AG09309 (cell line): ENCODE data around the gene TNRC6B.

Source experiments
- DNase-seq: peaks from one replicate; pipeline ENCODE4 v3.0.0-alpha.2; 2010; ENCODE audit warnings: low read depth
- H3K4me3 ChIP-seq: 2 replicates; pipeline ENCODE4 v1.5.1; 2011; ENCODE audit warnings: mild to moderate bottlenecking, low read depth, low read length, moderate library complexity; ENCODE audit not compliant: control insufficient read depth
- TF ChIP-seq, protein P1 (sequence below): IDR thresholded peaks from 2 replicates; pipeline ENCODE4 v1.5.1; 2011; ENCODE audit warnings: mild to moderate bottlenecking, low read depth, low read length, inconsistent platforms; ENCODE audit not compliant: insufficient read depth, control insufficient read depth; ENCODE audit errors: missing control alignments

Gene TNRC6B, protein sequence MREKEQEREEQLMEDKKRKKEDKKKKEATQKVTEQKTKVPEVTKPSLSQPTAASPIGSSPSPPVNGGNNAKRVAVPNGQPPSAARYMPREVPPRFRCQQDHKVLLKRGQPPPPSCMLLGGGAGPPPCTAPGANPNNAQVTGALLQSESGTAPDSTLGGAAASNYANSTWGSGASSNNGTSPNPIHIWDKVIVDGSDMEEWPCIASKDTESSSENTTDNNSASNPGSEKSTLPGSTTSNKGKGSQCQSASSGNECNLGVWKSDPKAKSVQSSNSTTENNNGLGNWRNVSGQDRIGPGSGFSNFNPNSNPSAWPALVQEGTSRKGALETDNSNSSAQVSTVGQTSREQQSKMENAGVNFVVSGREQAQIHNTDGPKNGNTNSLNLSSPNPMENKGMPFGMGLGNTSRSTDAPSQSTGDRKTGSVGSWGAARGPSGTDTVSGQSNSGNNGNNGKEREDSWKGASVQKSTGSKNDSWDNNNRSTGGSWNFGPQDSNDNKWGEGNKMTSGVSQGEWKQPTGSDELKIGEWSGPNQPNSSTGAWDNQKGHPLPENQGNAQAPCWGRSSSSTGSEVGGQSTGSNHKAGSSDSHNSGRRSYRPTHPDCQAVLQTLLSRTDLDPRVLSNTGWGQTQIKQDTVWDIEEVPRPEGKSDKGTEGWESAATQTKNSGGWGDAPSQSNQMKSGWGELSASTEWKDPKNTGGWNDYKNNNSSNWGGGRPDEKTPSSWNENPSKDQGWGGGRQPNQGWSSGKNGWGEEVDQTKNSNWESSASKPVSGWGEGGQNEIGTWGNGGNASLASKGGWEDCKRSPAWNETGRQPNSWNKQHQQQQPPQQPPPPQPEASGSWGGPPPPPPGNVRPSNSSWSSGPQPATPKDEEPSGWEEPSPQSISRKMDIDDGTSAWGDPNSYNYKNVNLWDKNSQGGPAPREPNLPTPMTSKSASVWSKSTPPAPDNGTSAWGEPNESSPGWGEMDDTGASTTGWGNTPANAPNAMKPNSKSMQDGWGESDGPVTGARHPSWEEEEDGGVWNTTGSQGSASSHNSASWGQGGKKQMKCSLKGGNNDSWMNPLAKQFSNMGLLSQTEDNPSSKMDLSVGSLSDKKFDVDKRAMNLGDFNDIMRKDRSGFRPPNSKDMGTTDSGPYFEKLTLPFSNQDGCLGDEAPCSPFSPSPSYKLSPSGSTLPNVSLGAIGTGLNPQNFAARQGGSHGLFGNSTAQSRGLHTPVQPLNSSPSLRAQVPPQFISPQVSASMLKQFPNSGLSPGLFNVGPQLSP (N-terminal part only)

DNA sequence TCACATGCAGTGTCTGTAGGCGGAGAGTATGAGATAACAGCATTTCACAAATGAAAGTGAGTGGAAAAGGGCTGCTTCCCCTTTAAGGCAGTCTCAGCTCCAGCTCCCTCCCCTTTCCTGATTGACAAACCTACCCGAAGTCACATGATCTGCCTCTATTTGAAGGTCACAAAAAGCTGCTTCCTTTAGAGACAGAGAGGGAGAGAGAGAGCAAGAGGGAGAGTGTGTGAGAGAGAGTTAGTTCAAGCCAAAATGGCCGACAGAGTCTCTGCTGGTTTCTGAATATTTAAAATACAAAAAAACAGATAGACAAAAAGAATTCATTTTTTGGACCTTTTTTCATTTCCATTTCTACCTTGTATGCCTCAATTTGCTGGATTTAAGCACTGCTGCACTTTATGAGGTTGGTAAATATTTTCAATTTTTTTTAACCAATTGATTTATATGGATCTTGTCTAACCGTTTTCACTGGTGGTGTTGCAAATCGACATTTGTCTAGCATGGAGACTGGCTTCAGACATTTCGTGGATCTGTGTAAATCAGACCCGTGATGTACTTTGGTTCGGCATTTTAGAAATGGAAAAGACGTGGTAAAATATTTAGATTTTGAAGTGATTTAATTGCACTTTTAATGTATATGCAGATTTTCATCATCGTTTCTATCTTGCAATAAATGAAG lies at the start of gene TNRC6B:
TSS of gene TNRC6B (plus strand) at position 188 of the 679 bp plus-strand sequence. CDS start at position 399, 211 bp downstream.
- TF ChIP-seq, protein P1, sequence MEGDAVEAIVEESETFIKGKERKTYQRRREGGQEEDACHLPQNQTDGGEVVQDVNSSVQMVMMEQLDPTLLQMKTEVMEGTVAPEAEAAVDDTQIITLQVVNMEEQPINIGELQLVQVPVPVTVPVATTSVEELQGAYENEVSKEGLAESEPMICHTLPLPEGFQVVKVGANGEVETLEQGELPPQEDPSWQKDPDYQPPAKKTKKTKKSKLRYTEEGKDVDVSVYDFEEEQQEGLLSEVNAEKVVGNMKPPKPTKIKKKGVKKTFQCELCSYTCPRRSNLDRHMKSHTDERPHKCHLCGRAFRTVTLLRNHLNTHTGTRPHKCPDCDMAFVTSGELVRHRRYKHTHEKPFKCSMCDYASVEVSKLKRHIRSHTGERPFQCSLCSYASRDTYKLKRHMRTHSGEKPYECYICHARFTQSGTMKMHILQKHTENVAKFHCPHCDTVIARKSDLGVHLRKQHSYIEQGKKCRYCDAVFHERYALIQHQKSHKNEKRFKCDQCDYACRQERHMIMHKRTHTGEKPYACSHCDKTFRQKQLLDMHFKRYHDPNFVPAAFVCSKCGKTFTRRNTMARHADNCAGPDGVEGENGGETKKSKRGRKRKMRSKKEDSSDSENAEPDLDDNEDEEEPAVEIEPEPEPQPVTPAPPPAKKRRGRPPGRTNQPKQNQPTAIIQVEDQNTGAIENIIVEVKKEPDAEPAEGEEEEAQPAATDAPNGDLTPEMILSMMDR, result no peak
- peak within 1 kb of the TSS; percentile 49 for H3K4me3 ChIP-seq
- DNase-seq, result peak; percentile 92

DNA sequence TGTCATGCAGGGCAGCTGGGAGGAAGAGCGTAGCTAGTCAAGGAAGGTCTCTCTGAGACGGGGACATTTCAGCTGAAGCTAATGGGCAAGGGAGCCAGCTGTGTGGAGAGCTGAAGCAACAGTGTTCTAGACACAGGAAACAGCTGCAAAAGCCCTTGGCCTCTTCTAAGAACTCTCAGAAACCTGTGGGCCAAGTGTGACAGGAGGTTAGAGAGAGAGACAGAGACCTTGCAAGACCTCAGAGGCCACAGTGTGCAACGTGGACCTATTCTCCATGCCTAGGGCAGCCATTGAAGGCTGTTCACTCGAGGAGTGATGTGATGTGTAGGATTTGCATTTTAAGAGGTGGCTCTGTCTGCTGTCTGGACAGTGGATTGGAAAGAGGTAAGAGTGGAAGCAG lies 48.7 kb upstream of the TNRC6B start:
- TF ChIP-seq, protein P1, result no peak
- H3K4me3 ChIP-seq, result no peak overlapping the region
- no peak for DNase-seq

DNA sequence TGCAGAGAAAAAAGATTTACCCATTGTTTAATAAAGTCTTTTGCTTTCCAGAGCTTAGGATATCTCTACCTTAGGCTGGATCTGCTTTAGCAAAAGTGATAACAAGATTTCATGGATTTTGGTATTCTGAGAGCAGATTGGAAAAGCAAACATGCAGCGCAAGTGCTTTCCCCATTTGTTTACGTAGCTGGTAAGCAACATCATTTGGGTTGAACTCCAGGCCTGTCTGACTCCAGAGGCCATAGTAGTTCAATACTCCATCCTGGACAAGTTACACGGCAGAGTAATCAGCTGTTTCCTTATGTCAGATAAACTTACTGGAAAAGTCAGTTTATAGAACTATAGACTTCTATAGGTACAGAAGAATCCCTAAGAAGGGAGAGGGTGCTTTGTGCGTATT lies 40.6 kb upstream of the TNRC6B start:
- TF ChIP-seq, protein P1, result no peak
- H3K4me3 ChIP-seq, result no peak overlapping the region
- DNase-seq, result no peak

DNA sequence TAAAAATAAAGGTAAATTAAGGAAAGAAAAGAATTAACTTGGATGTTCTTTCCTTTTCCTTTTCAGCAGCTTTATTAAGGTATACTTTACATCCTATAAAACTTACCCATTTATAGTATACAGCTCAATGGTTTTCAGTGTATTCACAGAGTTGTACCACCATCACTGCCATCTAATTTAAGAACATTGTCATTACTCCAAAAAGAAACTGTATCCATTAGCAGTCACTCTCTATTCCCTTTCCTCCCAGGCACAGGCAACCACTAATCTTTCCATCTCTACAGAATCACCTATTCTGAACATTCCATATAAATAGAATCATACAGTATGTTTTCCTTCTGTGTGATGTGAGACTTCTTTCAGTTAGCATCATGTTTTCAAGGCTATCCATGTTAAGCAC lies 38.9 kb upstream of the TNRC6B start:
- no peak overlapping the region for H3K4me3 ChIP-seq
- TF ChIP-seq, protein P1, result no peak
- DNase-seq, result no peak

DNA sequence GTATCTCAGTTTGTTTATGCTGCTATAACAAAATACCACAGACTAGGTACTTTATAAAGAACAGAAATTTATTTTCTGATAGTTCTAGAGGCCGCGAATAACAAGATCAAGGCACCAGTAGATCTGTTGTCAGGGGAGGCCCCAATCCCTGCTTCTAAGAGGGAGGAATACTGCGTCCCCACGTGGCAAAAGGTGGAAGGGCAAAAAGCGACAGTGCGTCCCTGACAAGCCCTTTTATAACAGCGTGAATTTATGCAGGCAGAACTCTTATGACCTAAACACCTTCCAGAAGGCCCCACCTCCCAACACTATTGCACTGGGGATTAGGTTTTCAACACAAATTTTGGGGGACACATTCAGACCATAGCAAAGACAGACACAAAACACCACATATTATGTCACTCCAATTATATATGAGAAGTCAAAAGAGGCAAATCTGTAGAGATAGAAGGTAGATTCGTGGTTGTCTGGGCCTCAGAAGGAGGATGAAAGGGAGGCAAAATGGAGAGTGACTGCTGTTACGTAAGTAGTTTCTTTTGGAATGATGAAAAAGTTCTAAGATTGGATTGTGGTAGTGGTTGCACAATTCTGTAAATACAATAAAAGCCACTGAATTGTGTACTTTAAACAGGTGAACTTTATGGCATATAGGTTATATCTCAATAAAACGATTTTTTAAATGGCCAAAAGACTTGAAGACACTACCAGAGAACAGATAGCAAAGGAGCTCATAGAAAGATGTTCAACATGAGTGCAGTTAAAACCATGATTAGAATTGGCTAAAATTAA lies 30.1 kb upstream of the TNRC6B start:
- no peak overlapping the region for H3K4me3 ChIP-seq
- TF ChIP-seq, protein P1, result no peak
- DNase-seq, result no peak
